ENCODE results near the gene TRABD2A. TPM values are rescaled to one million over a fixed set of nuclear protein-coding genes. Genes with fewer than 3 reads are reported as not detected.

Gene TRABD2A
- total RNA-seq, 1 experiment from 2014 or later, result 4.6 TPM

DNA sequence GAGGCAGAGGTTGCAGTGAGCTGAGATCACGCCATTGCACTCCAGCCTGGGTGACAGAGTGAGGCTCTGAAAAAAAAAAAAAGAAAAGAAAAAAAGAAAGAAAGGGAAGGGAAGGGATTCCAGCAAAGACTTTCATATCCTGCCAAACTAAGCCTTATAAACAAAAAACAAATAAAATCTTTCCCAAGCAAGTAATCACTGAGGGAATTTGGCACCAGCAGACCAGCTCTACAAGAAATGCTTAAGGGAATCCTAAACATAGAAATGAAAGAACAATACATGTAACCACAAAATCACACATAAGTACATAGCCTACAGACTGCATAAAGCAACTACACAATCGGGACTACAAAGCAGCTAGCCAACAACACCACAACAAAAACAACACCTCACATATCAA lies 79.1 kb downstream of the TRABD2A start:
- CTCF ChIA-PET, result no interaction called here

More for the DNA sequence above, 79.1 kb downstream of the TRABD2A start:
- Histone ChIP-seq H3K36me3 (ENCODE audit: control insufficient read depth in 1 of 2, insufficient read depth in 2 of 2, low read length in 2 of 2) (no peaks in the 10 kb centered on the region), H3K4me1 (ENCODE audit: control insufficient read depth in 1 of 2, insufficient read depth in 2 of 2, low read length in 2 of 2) (0 out of 4 replicates have a peak, but pooled peaks cover 0 to under 1% of the 10 kb centered on the region in 2 experiments), H4K20me1 (ENCODE audit: insufficient read depth) (no peaks in the 10 kb centered on the region), H3K27ac (ENCODE audit: low read depth, low read length) (no peak overlapping the region), H3K27me3 (ENCODE audit: insufficient read depth, low read length) (no peaks in the 10 kb centered on the region), H3K4me3 (replicated peaks in 1 of 2; ENCODE audit: low read depth in 1 of 2, low read length in 2 of 2) (no peak overlapping the region), H3K79me2 (ENCODE audit: insufficient read depth, low read length) (no peaks in the 10 kb centered on the region), H3K9me2 (ENCODE audit: insufficient read depth) (no peaks in the 10 kb centered on the region), H3K9me3 (ENCODE audit: control insufficient read depth in 1 of 2, insufficient read depth in 1 of 2, low read depth in 1 of 2, low read length in 2 of 2) (no peaks in the 10 kb centered on the region), H3K9ac (ENCODE audit: low read length) (no peak overlapping the region), H2AFZ (ENCODE audit: low read depth, low read length, poor library complexity, severe bottlenecking) (no peak overlapping the region), H3K4me2 (ENCODE audit: low read length) (no peak overlapping the region)
- DNase-seq (ENCODE audit: low read depth, low spot score) (no peak), ATAC-seq (no peak)
- intact Hi-C loops (cut with micrococcal nuclease), result no loop called here
- TF ChIP-seq POLR2A (IDR thresholded peaks at IDR 0.05; ENCODE audit: borderline replicate concordance, extremely low read depth, insufficient read depth, insufficient read length) (no peak), MAX (IDR thresholded peaks at IDR 0.05) (no peak), JUND (IDR thresholded peaks at IDR 0.05) (no peak), POLR2AphosphoS5 (IDR thresholded peaks at IDR 0.05; ENCODE audit: low read depth, low read length) (no peak), ZFX (IDR thresholded peaks at IDR 0.05) (no peak), CBX3 (IDR thresholded peaks at IDR 0.05; ENCODE audit: low read depth) (no peak), SIN3A (IDR thresholded peaks at IDR 0.05; ENCODE audit: low read depth) (no peak), FOSL1 (IDR thresholded peaks at IDR 0.05; ENCODE audit: low read depth) (no peak), SP1 (IDR thresholded peaks at IDR 0.05; ENCODE audit: low read depth) (no peak), CEBPB (IDR thresholded peaks at IDR 0.05; ENCODE audit: low read depth) (no peak), ATF3 (IDR thresholded peaks at IDR 0.05) (no peak), TCF7L2 (IDR thresholded peaks at IDR 0.05; ENCODE audit: borderline replicate concordance, extremely low read depth, insufficient read depth, insufficient read length) (no peak), YY1 (IDR thresholded peaks at IDR 0.05; ENCODE audit: extremely low read depth, insufficient replicate concordance, low read depth, low read length) (no peak), ZNF274 (IDR thresholded peaks at IDR 0.05; ENCODE audit: low read depth, low read length) (no peak), ELF1 (IDR thresholded peaks at IDR 0.05; ENCODE audit: borderline replicate concordance, low read depth) (no peak), EZH2phosphoT487 (IDR thresholded peaks at IDR 0.05; ENCODE audit: borderline replicate concordance) (no peak), SRF (IDR thresholded peaks at IDR 0.05; ENCODE audit: low read depth) (no peak)
- TF ChIP-seq, protein P1, sequence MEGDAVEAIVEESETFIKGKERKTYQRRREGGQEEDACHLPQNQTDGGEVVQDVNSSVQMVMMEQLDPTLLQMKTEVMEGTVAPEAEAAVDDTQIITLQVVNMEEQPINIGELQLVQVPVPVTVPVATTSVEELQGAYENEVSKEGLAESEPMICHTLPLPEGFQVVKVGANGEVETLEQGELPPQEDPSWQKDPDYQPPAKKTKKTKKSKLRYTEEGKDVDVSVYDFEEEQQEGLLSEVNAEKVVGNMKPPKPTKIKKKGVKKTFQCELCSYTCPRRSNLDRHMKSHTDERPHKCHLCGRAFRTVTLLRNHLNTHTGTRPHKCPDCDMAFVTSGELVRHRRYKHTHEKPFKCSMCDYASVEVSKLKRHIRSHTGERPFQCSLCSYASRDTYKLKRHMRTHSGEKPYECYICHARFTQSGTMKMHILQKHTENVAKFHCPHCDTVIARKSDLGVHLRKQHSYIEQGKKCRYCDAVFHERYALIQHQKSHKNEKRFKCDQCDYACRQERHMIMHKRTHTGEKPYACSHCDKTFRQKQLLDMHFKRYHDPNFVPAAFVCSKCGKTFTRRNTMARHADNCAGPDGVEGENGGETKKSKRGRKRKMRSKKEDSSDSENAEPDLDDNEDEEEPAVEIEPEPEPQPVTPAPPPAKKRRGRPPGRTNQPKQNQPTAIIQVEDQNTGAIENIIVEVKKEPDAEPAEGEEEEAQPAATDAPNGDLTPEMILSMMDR (IDR thresholded peaks at IDR 0.05 in 2 of 3, conservative IDR thresholded peaks at IDR 0.05 in 1 of 3; ENCODE audit: borderline replicate concordance in 1 of 3, insufficient read depth in 1 of 3, low read depth in 2 of 3, low read length in 2 of 3), result no peak
- TF ChIP-seq, protein P2, sequence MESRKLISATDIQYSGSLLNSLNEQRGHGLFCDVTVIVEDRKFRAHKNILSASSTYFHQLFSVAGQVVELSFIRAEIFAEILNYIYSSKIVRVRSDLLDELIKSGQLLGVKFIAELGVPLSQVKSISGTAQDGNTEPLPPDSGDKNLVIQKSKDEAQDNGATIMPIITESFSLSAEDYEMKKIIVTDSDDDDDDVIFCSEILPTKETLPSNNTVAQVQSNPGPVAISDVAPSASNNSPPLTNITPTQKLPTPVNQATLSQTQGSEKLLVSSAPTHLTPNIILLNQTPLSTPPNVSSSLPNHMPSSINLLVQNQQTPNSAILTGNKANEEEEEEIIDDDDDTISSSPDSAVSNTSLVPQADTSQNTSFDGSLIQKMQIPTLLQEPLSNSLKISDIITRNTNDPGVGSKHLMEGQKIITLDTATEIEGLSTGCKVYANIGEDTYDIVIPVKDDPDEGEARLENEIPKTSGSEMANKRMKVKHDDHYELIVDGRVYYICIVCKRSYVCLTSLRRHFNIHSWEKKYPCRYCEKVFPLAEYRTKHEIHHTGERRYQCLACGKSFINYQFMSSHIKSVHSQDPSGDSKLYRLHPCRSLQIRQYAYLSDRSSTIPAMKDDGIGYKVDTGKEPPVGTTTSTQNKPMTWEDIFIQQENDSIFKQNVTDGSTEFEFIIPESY (IDR thresholded peaks at IDR 0.05; ENCODE audit: extremely low read depth, insufficient replicate concordance, low read length), result no peak
- TF ChIP-seq, protein P3, sequence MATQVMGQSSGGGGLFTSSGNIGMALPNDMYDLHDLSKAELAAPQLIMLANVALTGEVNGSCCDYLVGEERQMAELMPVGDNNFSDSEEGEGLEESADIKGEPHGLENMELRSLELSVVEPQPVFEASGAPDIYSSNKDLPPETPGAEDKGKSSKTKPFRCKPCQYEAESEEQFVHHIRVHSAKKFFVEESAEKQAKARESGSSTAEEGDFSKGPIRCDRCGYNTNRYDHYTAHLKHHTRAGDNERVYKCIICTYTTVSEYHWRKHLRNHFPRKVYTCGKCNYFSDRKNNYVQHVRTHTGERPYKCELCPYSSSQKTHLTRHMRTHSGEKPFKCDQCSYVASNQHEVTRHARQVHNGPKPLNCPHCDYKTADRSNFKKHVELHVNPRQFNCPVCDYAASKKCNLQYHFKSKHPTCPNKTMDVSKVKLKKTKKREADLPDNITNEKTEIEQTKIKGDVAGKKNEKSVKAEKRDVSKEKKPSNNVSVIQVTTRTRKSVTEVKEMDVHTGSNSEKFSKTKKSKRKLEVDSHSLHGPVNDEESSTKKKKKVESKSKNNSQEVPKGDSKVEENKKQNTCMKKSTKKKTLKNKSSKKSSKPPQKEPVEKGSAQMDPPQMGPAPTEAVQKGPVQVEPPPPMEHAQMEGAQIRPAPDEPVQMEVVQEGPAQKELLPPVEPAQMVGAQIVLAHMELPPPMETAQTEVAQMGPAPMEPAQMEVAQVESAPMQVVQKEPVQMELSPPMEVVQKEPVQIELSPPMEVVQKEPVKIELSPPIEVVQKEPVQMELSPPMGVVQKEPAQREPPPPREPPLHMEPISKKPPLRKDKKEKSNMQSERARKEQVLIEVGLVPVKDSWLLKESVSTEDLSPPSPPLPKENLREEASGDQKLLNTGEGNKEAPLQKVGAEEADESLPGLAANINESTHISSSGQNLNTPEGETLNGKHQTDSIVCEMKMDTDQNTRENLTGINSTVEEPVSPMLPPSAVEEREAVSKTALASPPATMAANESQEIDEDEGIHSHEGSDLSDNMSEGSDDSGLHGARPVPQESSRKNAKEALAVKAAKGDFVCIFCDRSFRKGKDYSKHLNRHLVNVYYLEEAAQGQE (IDR thresholded peaks at IDR 0.05; ENCODE audit: low read depth), result no peak
- BruUV-seq (replicated peaks), result no TSS peak
- RAD21 ChIA-PET (ENCODE audit: low non-redundant PET in 1 of 2, low total read pairs in 2 of 2, uncharacterized antibody in 2 of 2, unreplicated experiment in 2 of 2), result no interaction called here
- POLR2A ChIA-PET, result no interaction called here
